HEK293T (cell line): ENCODE results near the gene ZDHHC13.

Experiments used
- CTBP1 ChIP-seq: fragments of 450-650 bp; IDR thresholded peaks from 2 replicates; pipeline ENCODE4 v1.6.1; 2016; ENCODE audit warnings: borderline replicate concordance
- FOXM1 ChIP-seq: fragments of 450-650 bp; IDR thresholded peaks from 2 replicates; pipeline ENCODE4 v1.6.1; 2017; ENCODE audit warnings: mild to moderate bottlenecking, borderline replicate concordance
- SUZ12 ChIP-seq: fragments of 450-650 bp; IDR thresholded peaks from 2 replicates; pipeline ENCODE4 v1.6.1; 2016; ENCODE audit warnings: mild to moderate bottlenecking
- TARDBP ChIP-seq: fragments of 450-650 bp; IDR thresholded peaks from 2 replicates; pipeline ENCODE4 v1.6.1; 2016

GRCh38 chr11:19204836-19205235 is 87.9 kb downstream of the ZDHHC13 start:
- TF ChIP-seq FOXM1 (no peak), SUZ12 (no peak), CTBP1 (no peak), TARDBP (no peak)
